ENCODE measurements around the gene KIFC1. TPM values are rescaled to one million over a fixed set of nuclear protein-coding genes. Genes with fewer than 3 reads are reported as not detected.

Gene KIFC1
- polyA plus RNA-seq, 3 donors, result 0.55 to 0.56 (median 0.56) TPM

- H3K27ac ChIP-seq (ENCODE audit: low read depth, low read length), result no peak overlapping the region
- WGBS, 3 donors, result 89 to 96% (median 92%) methylated on average over 15 of the region's 15 CpGs
Observed at GRCh38 chr6:33405386-33405940, 13.8 kb downstream of the KIFC1 start.

GRCh38 chr6:33406126-33406525 lies 14.5 kb downstream of the KIFC1 start:
- 94 to 96% (median 96%) methylated on average over 17 of the region's 17 CpGs for WGBS, 3 donors

GRCh38 chr6:33407132-33407718 lies 15.6 kb downstream of the KIFC1 start:
- 77 to 79% (median 78%) methylated on average over 5 of the region's 5 CpGs for WGBS, 3 donors

More at GRCh38 chr6:33406126-33406525, 14.5 kb downstream of the KIFC1 start:
- no peak overlapping the region for H3K27ac ChIP-seq (ENCODE audit: low read depth, low read length)

GRCh38 chr6:33410050-33410710 lies 18.6 kb downstream of the KIFC1 start:
- 0 to 1% (median 1%) methylated on average over 56 to 65 of the region's 65 CpGs for WGBS, 3 donors
- peak overlapping the region; percentile 55 for H3K27ac ChIP-seq (ENCODE audit: low read depth, low read length)

More at GRCh38 chr6:33407132-33407718, 15.6 kb downstream of the KIFC1 start:
- no peak overlapping the region for H3K27ac ChIP-seq (ENCODE audit: low read depth, low read length)

GRCh38 chr6:33410711-33411631 lies 19.3 kb downstream of the KIFC1 start, which contains the start of gene PHF1:
Gene PHF1, plus strand, starts transcription at chr6:33411014. Its CDS starts 1,250 bp downstream, at chr6:33412264.
- H3K27ac ChIP-seq (ENCODE audit: low read depth, low read length), result peak within 1 kb of the TSS; percentile 91
- 0 to 1% (median 1%) methylated on average over 37 to 60 of the region's 67 CpGs for WGBS, 3 donors

- 53 to 58% (median 53%) methylated on average over 6 of the region's 6 CpGs for WGBS, 3 donors
- no peak overlapping the region for H3K27ac ChIP-seq (ENCODE audit: low read depth, low read length)
Observed at GRCh38 chr6:33411632-33412005, 20.0 kb downstream of the KIFC1 start.

GRCh38 chr6:33412140-33413009 lies 20.8 kb downstream of the KIFC1 start:
- no peak overlapping the region for H3K27ac ChIP-seq (ENCODE audit: low read depth, low read length)
- WGBS, 3 donors, result 88 to 89% (median 88%) methylated on average over 10 of the region's 10 CpGs

- H3K27ac ChIP-seq (ENCODE audit: low read depth, low read length), result no peak overlapping the region
Observed at GRCh38 chr6:33413241-33414120, 21.9 kb downstream of the KIFC1 start.

GRCh38 chr6:33414592-33415271 lies 23.1 kb downstream of the KIFC1 start:
- WGBS, 3 donors, result 61 to 76% (median 71%) methylated on average over 8 to 12 of the region's 12 CpGs
- no peak overlapping the region for H3K27ac ChIP-seq (ENCODE audit: low read depth, low read length)

More at GRCh38 chr6:33413241-33414120, 21.9 kb downstream of the KIFC1 start:
- 84 to 89% (median 86%) methylated on average over 14 of the region's 14 CpGs for WGBS, 3 donors

GRCh38 chr6:33415831-33416230 lies 24.2 kb downstream of the KIFC1 start:
- no peak overlapping the region for H3K27ac ChIP-seq (ENCODE audit: low read depth, low read length)
- WGBS, 3 donors, result 66 to 77% (median 68%) methylated on average over 9 of the region's 9 CpGs

GRCh38 chr6:33416386-33417127 lies 24.9 kb downstream of the KIFC1 start:
- WGBS, 3 donors, result 51 to 65% (median 63%) methylated on average over 12 of the region's 12 CpGs
- H3K27ac ChIP-seq (ENCODE audit: low read depth, low read length), result no peak overlapping the region

- 1 to 3% (median 3%) methylated on average over 25 of the region's 25 CpGs for WGBS, 3 donors
- no peak overlapping the region for H3K27ac ChIP-seq (ENCODE audit: low read depth, low read length)
Observed at GRCh38 chr6:33417128-33417902, 25.7 kb downstream of the KIFC1 start.

GRCh38 chr6:33417903-33418689 lies 26.5 kb downstream of the KIFC1 start, which contains the start of gene CUTA:
Gene CUTA, minus strand, starts transcription at chr6:33418107. Its CDS starts 107 bp downstream, at chr6:33418000.
- peak within 1 kb of the TSS; percentile 75 for H3K27ac ChIP-seq (ENCODE audit: low read depth, low read length)
- WGBS, 3 donors, result 0 to 1% (median 0%) methylated on average over 51 of the region's 51 CpGs

GRCh38 chr6:33418690-33419291 lies 27.2 kb downstream of the KIFC1 start:
- H3K27ac ChIP-seq (ENCODE audit: low read depth, low read length), result peak overlapping the region; percentile 75
- 42 to 47% (median 43%) methylated on average over 8 of the region's 8 CpGs for WGBS, 3 donors

Data from adipose tissue (tissue), 3 donors.